ENCODE measurements around the gene MYL12B. TPM values are rescaled to one million over a fixed set of nuclear protein-coding genes. Genes with fewer than 3 reads are reported as not detected.
"Not testable (repeated sequence)": the region's sequence is repeated elsewhere in the genome, so short reads cannot be mapped to it uniquely, and the experiment has no call there.

MYL12B gene
- total RNA-seq, 1 experiment from 2014 or later: 420 TPM

DNA sequence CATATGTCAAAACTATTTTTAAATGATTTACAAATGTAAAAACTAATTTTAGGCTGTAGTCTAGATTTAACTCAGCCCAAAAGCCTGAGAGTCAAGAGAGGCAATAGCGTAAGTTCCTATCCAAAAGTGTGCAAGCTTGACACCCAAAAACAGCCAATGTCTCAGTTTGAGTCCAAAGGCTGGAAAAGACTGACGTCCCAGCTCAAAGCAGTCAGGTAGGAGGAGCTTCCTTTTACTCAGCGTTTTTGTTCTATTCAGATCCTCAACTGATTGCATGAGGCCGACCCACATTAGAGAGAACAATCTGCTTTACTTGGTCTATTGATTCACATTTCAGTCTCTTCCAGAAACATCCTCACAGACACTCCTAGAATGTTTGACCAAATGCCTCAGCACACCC is 51.8 kb downstream of the MYL12B start:
- CTCF ChIA-PET: interaction anchor here (0.5 kb wide), 1 partner anchor 10 kb away, joined by 7 read pairs; no protein-coding TSS in a partner anchor
- peaks cover 15% of the 10 kb centered on the region for H3K4me1 ChIP-seq (ENCODE audit: control insufficient read depth, insufficient read depth, low read length)
- ATAC-seq (peak; percentile 77; the same call in 1 of the 2 replicates), DNase-seq (ENCODE audit: low read depth, low spot score) (no peak)
- H3K36me3 ChIP-seq (ENCODE audit: control insufficient read depth, insufficient read depth, low read length): no peaks in the 10 kb centered on the region
- in situ Hi-C loops (cut with HindIII; ENCODE audit: low pct_unique_long_range_greater_than_20kb, low sequenced_read_pairs) (no loop called here), intact Hi-C loops (cut with micrococcal nuclease; ENCODE audit: unreplicated experiment) (loop anchor here (10.0 kb wide), 1 partner anchor 131 kb away; no protein-coding TSS in a partner anchor)
- no peak for TF ChIP-seq POLR2AphosphoS5 (IDR thresholded peaks at IDR 0.05; ENCODE audit: low read depth, low read length)
- TF ChIP-seq, protein P1, sequence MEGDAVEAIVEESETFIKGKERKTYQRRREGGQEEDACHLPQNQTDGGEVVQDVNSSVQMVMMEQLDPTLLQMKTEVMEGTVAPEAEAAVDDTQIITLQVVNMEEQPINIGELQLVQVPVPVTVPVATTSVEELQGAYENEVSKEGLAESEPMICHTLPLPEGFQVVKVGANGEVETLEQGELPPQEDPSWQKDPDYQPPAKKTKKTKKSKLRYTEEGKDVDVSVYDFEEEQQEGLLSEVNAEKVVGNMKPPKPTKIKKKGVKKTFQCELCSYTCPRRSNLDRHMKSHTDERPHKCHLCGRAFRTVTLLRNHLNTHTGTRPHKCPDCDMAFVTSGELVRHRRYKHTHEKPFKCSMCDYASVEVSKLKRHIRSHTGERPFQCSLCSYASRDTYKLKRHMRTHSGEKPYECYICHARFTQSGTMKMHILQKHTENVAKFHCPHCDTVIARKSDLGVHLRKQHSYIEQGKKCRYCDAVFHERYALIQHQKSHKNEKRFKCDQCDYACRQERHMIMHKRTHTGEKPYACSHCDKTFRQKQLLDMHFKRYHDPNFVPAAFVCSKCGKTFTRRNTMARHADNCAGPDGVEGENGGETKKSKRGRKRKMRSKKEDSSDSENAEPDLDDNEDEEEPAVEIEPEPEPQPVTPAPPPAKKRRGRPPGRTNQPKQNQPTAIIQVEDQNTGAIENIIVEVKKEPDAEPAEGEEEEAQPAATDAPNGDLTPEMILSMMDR (IDR thresholded peaks at IDR 0.05): no peak
- H3K9me3 ChIP-seq (ENCODE audit: control insufficient read depth, insufficient read depth, low read depth, low read length): no peaks in the 10 kb centered on the region; the same call in 1 of the 2 replicates
- BruUV-seq (replicated peaks): TSS peak; percentile 29
- POLR2A ChIA-PET: no interaction called here
- peak overlapping the region; percentile 71 for H3K27ac ChIP-seq (ENCODE audit: low read length)
- no peaks in the 10 kb centered on the region for H3K27me3 ChIP-seq (ENCODE audit: control insufficient read depth, insufficient read depth, low read length)
- H3K4me3 ChIP-seq (ENCODE audit: low read depth in 2 of 2, low read length in 2 of 2): no peak overlapping the region

DNA sequence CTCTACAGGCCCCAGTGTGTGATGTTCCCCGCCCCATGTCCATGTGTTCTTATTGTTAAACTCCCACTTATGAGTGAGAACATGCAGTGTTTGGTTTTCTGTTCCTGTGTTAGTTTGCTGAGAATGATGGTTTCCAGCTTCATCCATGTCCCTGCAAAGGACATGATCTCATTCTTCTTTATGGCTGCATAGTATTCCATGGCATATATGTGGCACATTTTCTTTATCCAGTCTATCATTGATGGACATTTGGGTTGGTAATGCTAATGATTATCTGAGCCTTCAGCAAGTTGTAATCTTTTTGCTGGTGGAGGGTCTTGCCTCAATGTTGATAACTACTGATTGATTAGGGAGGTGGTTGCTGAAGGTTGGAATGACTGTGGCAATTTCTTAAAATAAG is 53.4 kb downstream of the MYL12B start:
- in situ Hi-C loops (cut with HindIII; ENCODE audit: low pct_unique_long_range_greater_than_20kb, low sequenced_read_pairs); H3K27ac ChIP-seq (ENCODE audit: low read length); ATAC-seq; BruUV-seq (replicated peaks); H3K36me3 ChIP-seq (ENCODE audit: control insufficient read depth, insufficient read depth, low read length); DNase-seq (ENCODE audit: low read depth, low spot score); H3K9me3 ChIP-seq (ENCODE audit: control insufficient read depth, insufficient read depth, low read depth, low read length); H3K27me3 ChIP-seq (ENCODE audit: control insufficient read depth, insufficient read depth, low read length); H3K4me3 ChIP-seq (ENCODE audit: low read depth in 2 of 2, low read length in 2 of 2): not testable (repeated sequence)
- CTCF ChIA-PET: interaction anchor here (0.6 kb wide), 1 partner anchor 1409 kb away, joined by 6 read pairs; no protein-coding TSS in a partner anchor
- POLR2A ChIA-PET: interaction anchor here (0.6 kb wide), 1 partner anchor 60 kb away, joined by 12 read pairs; no protein-coding TSS in a partner anchor
- intact Hi-C loops (cut with micrococcal nuclease; ENCODE audit: unreplicated experiment): loop anchor here (10.0 kb wide), 1 partner anchor 129 kb away; no protein-coding TSS in a partner anchor
- H3K4me1 ChIP-seq (ENCODE audit: control insufficient read depth, insufficient read depth, low read length): peaks cover 30% of the 10 kb centered on the region

DNA sequence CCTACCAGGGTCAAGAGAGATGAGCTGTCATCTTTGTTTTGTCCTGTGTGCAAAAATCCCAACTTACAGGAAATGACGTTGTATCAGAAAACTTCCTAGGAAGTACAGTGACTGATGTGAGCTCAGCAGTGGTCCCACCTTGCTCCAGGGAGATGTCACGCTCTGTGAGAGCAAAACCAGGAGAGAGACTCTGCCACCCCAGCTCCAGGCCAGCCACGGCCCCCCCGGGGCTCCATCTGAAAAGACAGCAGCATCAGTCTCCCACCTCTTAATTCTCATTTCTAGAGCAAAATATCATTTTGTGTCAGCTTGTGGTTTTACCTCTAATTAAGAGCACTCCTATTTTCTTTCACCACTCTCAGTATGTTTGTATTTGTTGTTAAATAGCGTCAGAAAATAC is 57.5 kb downstream of the MYL12B start:
- in situ Hi-C loops (cut with HindIII; ENCODE audit: low pct_unique_long_range_greater_than_20kb, low sequenced_read_pairs): no loop called here
- TF ChIP-seq TCF7L2 (IDR thresholded peaks at IDR 0.05; ENCODE audit: low read depth, low read length): no peak
- no peak for TF ChIP-seq SIN3A (IDR thresholded peaks at IDR 0.05; ENCODE audit: borderline replicate concordance, insufficient read depth, low read depth, low read length)
- no peak for TF ChIP-seq POLR2AphosphoS5 (IDR thresholded peaks at IDR 0.05; ENCODE audit: low read depth, low read length)
- TF ChIP-seq, protein P1 (IDR thresholded peaks at IDR 0.05): no peak
- TF ChIP-seq, protein P2, sequence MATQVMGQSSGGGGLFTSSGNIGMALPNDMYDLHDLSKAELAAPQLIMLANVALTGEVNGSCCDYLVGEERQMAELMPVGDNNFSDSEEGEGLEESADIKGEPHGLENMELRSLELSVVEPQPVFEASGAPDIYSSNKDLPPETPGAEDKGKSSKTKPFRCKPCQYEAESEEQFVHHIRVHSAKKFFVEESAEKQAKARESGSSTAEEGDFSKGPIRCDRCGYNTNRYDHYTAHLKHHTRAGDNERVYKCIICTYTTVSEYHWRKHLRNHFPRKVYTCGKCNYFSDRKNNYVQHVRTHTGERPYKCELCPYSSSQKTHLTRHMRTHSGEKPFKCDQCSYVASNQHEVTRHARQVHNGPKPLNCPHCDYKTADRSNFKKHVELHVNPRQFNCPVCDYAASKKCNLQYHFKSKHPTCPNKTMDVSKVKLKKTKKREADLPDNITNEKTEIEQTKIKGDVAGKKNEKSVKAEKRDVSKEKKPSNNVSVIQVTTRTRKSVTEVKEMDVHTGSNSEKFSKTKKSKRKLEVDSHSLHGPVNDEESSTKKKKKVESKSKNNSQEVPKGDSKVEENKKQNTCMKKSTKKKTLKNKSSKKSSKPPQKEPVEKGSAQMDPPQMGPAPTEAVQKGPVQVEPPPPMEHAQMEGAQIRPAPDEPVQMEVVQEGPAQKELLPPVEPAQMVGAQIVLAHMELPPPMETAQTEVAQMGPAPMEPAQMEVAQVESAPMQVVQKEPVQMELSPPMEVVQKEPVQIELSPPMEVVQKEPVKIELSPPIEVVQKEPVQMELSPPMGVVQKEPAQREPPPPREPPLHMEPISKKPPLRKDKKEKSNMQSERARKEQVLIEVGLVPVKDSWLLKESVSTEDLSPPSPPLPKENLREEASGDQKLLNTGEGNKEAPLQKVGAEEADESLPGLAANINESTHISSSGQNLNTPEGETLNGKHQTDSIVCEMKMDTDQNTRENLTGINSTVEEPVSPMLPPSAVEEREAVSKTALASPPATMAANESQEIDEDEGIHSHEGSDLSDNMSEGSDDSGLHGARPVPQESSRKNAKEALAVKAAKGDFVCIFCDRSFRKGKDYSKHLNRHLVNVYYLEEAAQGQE (IDR thresholded peaks at IDR 0.05; ENCODE audit: insufficient read depth in 1 of 2, low read depth in 2 of 2, low read length in 1 of 2): no peak
- ATAC-seq (peak; percentile 67), DNase-seq (ENCODE audit: low read depth, low spot score) (no peak)
- intact Hi-C loops (cut with micrococcal nuclease; ENCODE audit: unreplicated experiment): loop anchor here (10.0 kb wide), 1 partner anchor 125 kb away; no protein-coding TSS in a partner anchor
- Histone ChIP-seq H3K9me3 (ENCODE audit: control insufficient read depth, insufficient read depth, low read depth, low read length) (no peaks in the 10 kb centered on the region; the same call in 1 of the 2 replicates), H3K4me1 (ENCODE audit: control insufficient read depth, insufficient read depth, low read length) (peaks cover 47% of the 10 kb centered on the region), H3K27me3 (ENCODE audit: control insufficient read depth, insufficient read depth, low read length) (no peaks in the 10 kb centered on the region), H3K27ac (ENCODE audit: low read length) (peak overlapping the region; percentile 81), H3K36me3 (ENCODE audit: control insufficient read depth, insufficient read depth, low read length) (no peaks in the 10 kb centered on the region), H3K4me3 (ENCODE audit: low read depth in 2 of 2, low read length in 2 of 2) (no peak overlapping the region)
- BruUV-seq (replicated peaks): no TSS peak
- ChIA-PET POLR2A (interaction anchor here (0.6 to 1.1 kb wide), 3 partner anchors 35 to 129 kb away, joined by 3 to 18 read pairs (median 3); no protein-coding TSS in a partner anchor), CTCF (no interaction called here)

All from Panc1 (cell line).